Parathyroid adenoma (tissue), 2 donors: ENCODE measurements around the gene PALM2AKAP2.

Source experiments
- H2AFZ ChIP-seq: fragments of 300-600 bp; sonication (generic); one replicate; pipeline ENCODE4 v1.7.0; 2017; ENCODE audit warnings: antibody characterized with exemption, mild to moderate bottlenecking
- H3K27ac ChIP-seq: fragments of 300-600 bp; sonication (generic); one replicate; pipeline ENCODE4 v1.7.0; 2017
- H3K27me3 ChIP-seq: fragments of 300-600 bp; sonication (generic); one replicate; pipeline ENCODE4 v1.7.0; 2017; ENCODE audit warnings: low read length; ENCODE audit not compliant: control insufficient read depth, insufficient read depth
- H3K36me3 ChIP-seq: fragments of 300-600 bp; sonication (generic); one replicate; pipeline ENCODE4 v1.7.0; 2017; ENCODE audit warnings: low read length; ENCODE audit not compliant: control insufficient read depth, insufficient read depth
- H3K4me1 ChIP-seq: fragments of 300-600 bp; sonication (generic); one replicate; pipeline ENCODE4 v1.7.0; 2017; ENCODE audit warnings: control low read depth
- H3K4me2 ChIP-seq: fragments of 300-600 bp; sonication (generic); one replicate; pipeline ENCODE4 v1.7.0; 2017; ENCODE audit warnings: low read length
- H3K4me3 ChIP-seq: fragments of 300-600 bp; sonication (generic); one replicate; pipeline ENCODE4 v1.7.0; 2017; ENCODE audit warnings: low read depth, low read length
- H3K79me2 ChIP-seq: fragments of 300-600 bp; sonication (generic); one replicate; pipeline ENCODE4 v1.7.0; 2017; ENCODE audit warnings: control low read depth
- H3K9ac ChIP-seq: fragments of 300-600 bp; sonication (generic); one replicate; pipeline ENCODE4 v1.7.0; 2017; ENCODE audit warnings: mild to moderate bottlenecking
- H3K9me3 ChIP-seq: fragments of 300-600 bp; sonication (generic); one replicate; pipeline ENCODE4 v1.7.0; 2017; ENCODE audit warnings: low read length; ENCODE audit not compliant: control insufficient read depth
- CTCF ChIP-seq: fragments of 300-600 bp; sonication (generic); IDR thresholded peaks from one replicate; pipeline ENCODE4 v1.7.0; 2017; ENCODE audit warnings: antibody characterized with exemption, mild to moderate bottlenecking
- donor health status: primary hyperparathyroidism.

Gene PALM2AKAP2

DNA sequence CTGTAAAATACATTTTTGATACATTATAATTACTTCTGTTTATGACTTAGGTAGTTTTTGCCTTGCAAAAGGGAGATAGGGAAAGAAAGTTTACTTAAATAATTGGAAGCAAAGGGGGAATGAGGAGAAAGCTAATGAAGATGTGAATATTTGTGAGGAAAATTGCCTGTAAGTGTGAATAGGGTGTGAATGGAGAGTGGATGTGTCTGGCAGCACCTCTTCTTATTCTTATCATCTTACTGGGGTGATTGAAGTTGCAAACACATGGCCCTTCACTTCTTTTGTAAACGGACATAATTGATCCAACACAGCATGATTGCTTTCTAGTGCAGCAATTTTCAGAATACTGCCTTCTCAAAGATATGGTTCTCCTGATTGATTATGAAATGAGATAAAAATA lies 46.6 kb downstream of the PALM2AKAP2 start:
- Histone ChIP-seq H3K9ac (no peak overlapping the region), H3K27me3 (no peaks in the 10 kb centered on the region), H3K4me2 (no peak overlapping the region), H2AFZ (no peak overlapping the region), H3K27ac (no peak overlapping the region), H3K4me3 (no peak overlapping the region), H3K4me1 (no peaks in the 10 kb centered on the region), H3K36me3 (no peaks in the 10 kb centered on the region), H3K9me3 (no peaks in the 10 kb centered on the region), H3K79me2 (no peaks in the 10 kb centered on the region)
- no peak for TF ChIP-seq CTCF

- H3K9me3 ChIP-seq: no peaks in the 10 kb centered on the region
- no peak overlapping the region for H3K9ac ChIP-seq
- no peak for TF ChIP-seq CTCF
- H3K4me3 ChIP-seq: no peak overlapping the region
- no peaks in the 10 kb centered on the region for H3K36me3 ChIP-seq
- H2AFZ ChIP-seq: no peak overlapping the region
- no peak overlapping the region for H3K27ac ChIP-seq
- no peaks in the 10 kb centered on the region for H3K79me2 ChIP-seq
- no peak overlapping the region for H3K4me2 ChIP-seq
- no peaks in the 10 kb centered on the region for H3K4me1 ChIP-seq
- H3K27me3 ChIP-seq: no peaks in the 10 kb centered on the region
Measured at GRCh38 chr9:109828254-109828653, 48.3 kb downstream of the PALM2AKAP2 start.
